SK-N-MC (cell line): ENCODE results near the gene TEP1.
A peak's percentile ranks its signal among the peaks of the same experiment; 100 is the strongest.

Source experiments
- EZH2 ChIP-seq: fragments of 200-600 bp; sonication (generic); IDR thresholded peaks from one replicate; pipeline ENCODE4 v1.6.1; 2017; ENCODE audit warnings: antibody characterized with exemption
- POLR2AphosphoS5 ChIP-seq: IDR thresholded peaks from 2 replicates; pipeline ENCODE4 v1.6.1; 2012; ENCODE audit warnings: mild to moderate bottlenecking, low read depth, low read length, borderline replicate concordance

DNA sequence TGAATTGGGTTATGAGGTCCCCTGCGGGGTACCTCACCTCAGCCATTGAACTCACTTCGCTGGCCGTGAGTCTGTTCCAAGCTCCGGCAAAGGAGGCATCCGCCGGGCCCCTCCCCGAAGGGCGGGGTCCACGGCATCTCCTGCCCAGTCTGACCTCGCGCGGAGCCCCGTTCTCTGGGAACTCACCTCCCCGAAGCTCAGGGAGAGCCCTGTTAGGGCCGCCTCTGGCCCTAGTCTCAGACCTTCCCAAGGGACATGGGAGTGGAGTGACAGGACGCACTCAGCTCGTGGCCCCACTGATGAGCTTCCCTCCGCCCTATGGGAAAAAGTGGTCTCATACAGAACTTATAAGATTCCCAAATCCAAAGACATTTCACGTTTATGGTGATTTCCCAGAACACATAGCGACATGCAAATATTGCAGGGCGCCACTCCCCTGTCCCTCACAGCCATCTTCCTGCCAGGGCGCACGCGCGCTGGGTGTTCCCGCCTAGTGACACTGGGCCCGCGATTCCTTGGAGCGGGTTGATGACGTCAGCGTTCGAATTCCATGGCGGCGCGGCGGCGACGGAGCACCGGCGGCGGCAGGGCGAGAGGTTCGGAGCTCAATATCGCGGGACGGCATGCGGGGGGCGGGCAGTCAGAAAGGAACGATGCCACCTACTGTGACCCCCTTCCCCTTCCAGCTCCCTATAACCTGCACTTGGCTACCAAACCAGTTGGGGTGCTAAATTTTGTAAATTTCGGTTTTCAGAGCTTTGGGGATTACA lies 70.0 kb downstream of the TEP1 start, which contains the start of gene PARP2:
- TF ChIP-seq POLR2AphosphoS5 (peak; percentile 86), EZH2 (no peak)
